HCT116 (cell line): Measurements from ENCODE around the gene NFS1.

Source experiments
- CBX3 ChIP-seq: IDR thresholded peaks from 2 replicates; pipeline ENCODE4 v1.6.1; 2012; ENCODE audit warnings: low read depth
- CEBPB ChIP-seq: IDR thresholded peaks from 2 replicates; pipeline ENCODE4 v1.6.1; 2012; ENCODE audit warnings: low read depth
- CTCF ChIP-seq, 3 experiments: fragments of 200-600 bp in 1 of 3; sonication (generic) in 1 of 3; IDR thresholded peaks in 2 of 3; conservative IDR thresholded peaks in 1 of 3; 2 replicates each; pipeline ENCODE4 v1.5.1; 2012 to 2017; ENCODE audit warnings: low read depth in 2 of 3, low read length in 2 of 3, antibody characterized with exemption in 1 of 3, borderline replicate concordance in 1 of 3, control low read depth in 1 of 3, mild to moderate bottlenecking in 1 of 3, mixed read lengths in 1 of 3, mixed run types in 1 of 3, moderate library complexity in 1 of 3; ENCODE audit not compliant: insufficient read depth in 1 of 3
- EGR1 ChIP-seq: IDR thresholded peaks from 2 replicates; pipeline ENCODE4 v1.6.1; 2012; ENCODE audit warnings: low read depth
- EZH2 ChIP-seq: fragments of 200-600 bp; sonication (generic); IDR thresholded peaks from 2 replicates; pipeline ENCODE4 v1.6.1; 2017; ENCODE audit warnings: antibody characterized with exemption, mixed run types
- EZH2phosphoT487 ChIP-seq: fragments of 200-600 bp; IDR thresholded peaks from 2 replicates; pipeline ENCODE4 v1.6.1; 2018; ENCODE audit warnings: antibody characterized with exemption, borderline replicate concordance
- POLR2A ChIP-seq: IDR thresholded peaks from 2 replicates; pipeline ENCODE4 v1.7.0; 2011; ENCODE audit warnings: borderline replicate concordance; ENCODE audit not compliant: insufficient read depth, insufficient read length; ENCODE audit errors: extremely low read depth
- POLR2AphosphoS5 ChIP-seq: IDR thresholded peaks from 2 replicates; pipeline ENCODE4 v1.6.1; 2011; ENCODE audit warnings: mild to moderate bottlenecking, low read depth, low read length, moderate library complexity
- YY1 ChIP-seq: IDR thresholded peaks from 2 replicates; pipeline ENCODE4 v1.6.1; 2011; ENCODE audit warnings: low read length, low read depth, moderate library complexity, mild to moderate bottlenecking; ENCODE audit not compliant: insufficient replicate concordance; ENCODE audit errors: extremely low read depth
- ZFX ChIP-seq: fragments of 450-650 bp; IDR thresholded peaks from 2 replicates; pipeline ENCODE4 v1.6.1; 2017
- TF ChIP-seq, protein P1 (sequence below): IDR thresholded peaks from 2 replicates; pipeline ENCODE4 v1.6.1; 2012
- TF ChIP-seq, protein P2 (sequence below): IDR thresholded peaks from 2 replicates; pipeline ENCODE4 v1.6.1; 2012; ENCODE audit warnings: low read depth

DNA sequence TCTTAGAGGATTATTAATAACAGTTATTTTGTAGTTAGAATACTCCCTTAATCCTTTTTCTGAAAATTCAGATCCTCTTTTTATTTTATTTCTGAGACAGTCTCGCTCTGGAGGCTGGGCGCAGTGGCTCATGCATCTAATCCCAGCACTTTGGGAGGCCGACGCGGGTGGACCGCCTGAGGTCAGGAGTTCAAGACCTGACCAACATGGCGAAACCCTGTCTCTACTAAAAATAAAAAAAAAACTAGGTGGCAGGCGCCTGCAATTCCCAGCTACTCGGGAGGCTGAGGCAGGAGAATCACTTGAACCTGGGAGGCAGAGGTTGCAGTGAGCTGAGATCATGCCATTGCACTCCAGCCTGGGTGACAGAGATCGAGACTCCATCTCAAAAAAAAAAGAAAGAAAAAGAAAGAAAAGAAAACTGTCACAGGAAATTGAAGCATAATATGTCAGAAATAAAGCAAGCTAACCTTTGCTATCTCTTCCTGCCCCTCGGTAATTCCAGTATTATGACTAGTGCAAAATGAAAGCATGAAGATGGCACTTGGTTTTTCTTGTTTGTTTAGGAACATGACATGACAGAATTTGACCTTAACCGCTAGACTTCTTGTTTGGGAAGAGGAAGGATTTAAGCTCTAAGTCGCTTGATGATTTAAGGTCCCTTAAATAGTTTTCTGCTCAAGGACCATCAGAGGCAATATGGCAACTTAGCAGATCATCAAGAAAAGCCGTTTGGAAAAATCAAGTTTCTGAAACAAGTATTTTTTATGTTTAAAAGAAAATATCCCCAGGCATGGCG is 44.7 kb upstream of the NFS1 start:
- no peak for TF ChIP-seq CTCF (IDR thresholded peaks at IDR 0.05 in 2 of 3, conservative IDR thresholded peaks at IDR 0.05 in 1 of 3; ENCODE audit: borderline replicate concordance in 1 of 3, insufficient read depth in 1 of 3, low read depth in 2 of 3, low read length in 2 of 3)
- TF ChIP-seq POLR2AphosphoS5, result no peak
- no peak for TF ChIP-seq POLR2A
- no peak for TF ChIP-seq ZFX
- TF ChIP-seq EZH2, result no peak
- TF ChIP-seq CEBPB, result no peak
- TF ChIP-seq, protein P1, sequence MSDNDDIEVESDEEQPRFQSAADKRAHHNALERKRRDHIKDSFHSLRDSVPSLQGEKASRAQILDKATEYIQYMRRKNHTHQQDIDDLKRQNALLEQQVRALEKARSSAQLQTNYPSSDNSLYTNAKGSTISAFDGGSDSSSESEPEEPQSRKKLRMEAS, result no peak
- no peak for TF ChIP-seq YY1
- TF ChIP-seq CBX3, result no peak
- TF ChIP-seq EGR1, result no peak
- TF ChIP-seq, protein P2, sequence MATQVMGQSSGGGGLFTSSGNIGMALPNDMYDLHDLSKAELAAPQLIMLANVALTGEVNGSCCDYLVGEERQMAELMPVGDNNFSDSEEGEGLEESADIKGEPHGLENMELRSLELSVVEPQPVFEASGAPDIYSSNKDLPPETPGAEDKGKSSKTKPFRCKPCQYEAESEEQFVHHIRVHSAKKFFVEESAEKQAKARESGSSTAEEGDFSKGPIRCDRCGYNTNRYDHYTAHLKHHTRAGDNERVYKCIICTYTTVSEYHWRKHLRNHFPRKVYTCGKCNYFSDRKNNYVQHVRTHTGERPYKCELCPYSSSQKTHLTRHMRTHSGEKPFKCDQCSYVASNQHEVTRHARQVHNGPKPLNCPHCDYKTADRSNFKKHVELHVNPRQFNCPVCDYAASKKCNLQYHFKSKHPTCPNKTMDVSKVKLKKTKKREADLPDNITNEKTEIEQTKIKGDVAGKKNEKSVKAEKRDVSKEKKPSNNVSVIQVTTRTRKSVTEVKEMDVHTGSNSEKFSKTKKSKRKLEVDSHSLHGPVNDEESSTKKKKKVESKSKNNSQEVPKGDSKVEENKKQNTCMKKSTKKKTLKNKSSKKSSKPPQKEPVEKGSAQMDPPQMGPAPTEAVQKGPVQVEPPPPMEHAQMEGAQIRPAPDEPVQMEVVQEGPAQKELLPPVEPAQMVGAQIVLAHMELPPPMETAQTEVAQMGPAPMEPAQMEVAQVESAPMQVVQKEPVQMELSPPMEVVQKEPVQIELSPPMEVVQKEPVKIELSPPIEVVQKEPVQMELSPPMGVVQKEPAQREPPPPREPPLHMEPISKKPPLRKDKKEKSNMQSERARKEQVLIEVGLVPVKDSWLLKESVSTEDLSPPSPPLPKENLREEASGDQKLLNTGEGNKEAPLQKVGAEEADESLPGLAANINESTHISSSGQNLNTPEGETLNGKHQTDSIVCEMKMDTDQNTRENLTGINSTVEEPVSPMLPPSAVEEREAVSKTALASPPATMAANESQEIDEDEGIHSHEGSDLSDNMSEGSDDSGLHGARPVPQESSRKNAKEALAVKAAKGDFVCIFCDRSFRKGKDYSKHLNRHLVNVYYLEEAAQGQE, result no peak
- no peak for TF ChIP-seq EZH2phosphoT487
